Esophagus squamous epithelium (tissue), 4 donors: Measurements from ENCODE around the gene ITPK1.

Source experiments
- POLR2A ChIP-seq, 4 donors: fragments of 450-650 bp; IDR thresholded peaks; one replicate each; pipeline ENCODE4 v1.6.1; 2017; ENCODE audit warnings: antibody characterized with exemption in 4 of 4, mild to moderate bottlenecking in 4 of 4, moderate library complexity in 3 of 4
- TF ChIP-seq, protein P1 (sequence below), 6 experiments: fragments of 450-650 bp in 4 of 6; fragments of 200-600 bp in 2 of 6; sonication (generic) in 2 of 6; IDR thresholded peaks; one replicate each; pipeline ENCODE4 v1.5.1; 2016 to 2019; ENCODE audit warnings: antibody characterized with exemption in 6 of 6, mild to moderate bottlenecking in 4 of 6, moderate library complexity in 4 of 6

- TF ChIP-seq POLR2A (IDR thresholded peaks at IDR 0.05), result no peak
- TF ChIP-seq, protein P1, sequence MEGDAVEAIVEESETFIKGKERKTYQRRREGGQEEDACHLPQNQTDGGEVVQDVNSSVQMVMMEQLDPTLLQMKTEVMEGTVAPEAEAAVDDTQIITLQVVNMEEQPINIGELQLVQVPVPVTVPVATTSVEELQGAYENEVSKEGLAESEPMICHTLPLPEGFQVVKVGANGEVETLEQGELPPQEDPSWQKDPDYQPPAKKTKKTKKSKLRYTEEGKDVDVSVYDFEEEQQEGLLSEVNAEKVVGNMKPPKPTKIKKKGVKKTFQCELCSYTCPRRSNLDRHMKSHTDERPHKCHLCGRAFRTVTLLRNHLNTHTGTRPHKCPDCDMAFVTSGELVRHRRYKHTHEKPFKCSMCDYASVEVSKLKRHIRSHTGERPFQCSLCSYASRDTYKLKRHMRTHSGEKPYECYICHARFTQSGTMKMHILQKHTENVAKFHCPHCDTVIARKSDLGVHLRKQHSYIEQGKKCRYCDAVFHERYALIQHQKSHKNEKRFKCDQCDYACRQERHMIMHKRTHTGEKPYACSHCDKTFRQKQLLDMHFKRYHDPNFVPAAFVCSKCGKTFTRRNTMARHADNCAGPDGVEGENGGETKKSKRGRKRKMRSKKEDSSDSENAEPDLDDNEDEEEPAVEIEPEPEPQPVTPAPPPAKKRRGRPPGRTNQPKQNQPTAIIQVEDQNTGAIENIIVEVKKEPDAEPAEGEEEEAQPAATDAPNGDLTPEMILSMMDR (IDR thresholded peaks at IDR 0.05), result no peak
Observed at GRCh38 chr14:93019970-93020369, 95.8 kb downstream of the ITPK1 start.
